Measurements from ENCODE around the gene DIAPH2.

Gene DIAPH2

GRCh38 chrX:96979766-96980165 lies 295.1 kb downstream of the DIAPH2 start:
- TF ChIP-seq CTCF (IDR thresholded peaks at IDR 0.05): no peak
- H3K27me3 Mint-ChIP-seq (ENCODE audit: low read depth, poor library complexity): no peaks in the 10 kb centered on the region
- H3K36me3 Mint-ChIP-seq (ENCODE audit: low read depth): no peaks in the 10 kb centered on the region
- H3K27ac Mint-ChIP-seq: no peak overlapping the region
- no peaks in the 10 kb centered on the region for H3K9me3 Mint-ChIP-seq
- H3K4me1 Mint-ChIP-seq: peaks cover 10% of the 10 kb centered on the region
- H3K4me3 Mint-ChIP-seq: no peak overlapping the region
- DNase-seq: peak; percentile 3

GRCh38 chrX:96982161-96982560 lies 297.5 kb downstream of the DIAPH2 start:
- TF ChIP-seq CTCF (IDR thresholded peaks at IDR 0.05): no peak
- Mint-ChIP-seq H3K4me3 (no peak overlapping the region), H3K27ac (no peak overlapping the region), H3K9me3 (no peaks in the 10 kb centered on the region), H3K27me3 (ENCODE audit: low read depth, poor library complexity) (no peaks in the 10 kb centered on the region), H3K36me3 (ENCODE audit: low read depth) (no peaks in the 10 kb centered on the region), H3K4me1 (peaks cover 10% of the 10 kb centered on the region)
- DNase-seq: no peak

GRCh38 chrX:96984538-96984937 lies 299.9 kb downstream of the DIAPH2 start:
- H3K9me3 Mint-ChIP-seq: no peaks in the 10 kb centered on the region
- H3K4me3 Mint-ChIP-seq: no peak overlapping the region
- TF ChIP-seq CTCF (IDR thresholded peaks at IDR 0.05): no peak
- no peaks in the 10 kb centered on the region for H3K27me3 Mint-ChIP-seq (ENCODE audit: low read depth, poor library complexity)
- no peak for DNase-seq
- peaks cover 6% of the 10 kb centered on the region for H3K4me1 Mint-ChIP-seq
- H3K36me3 Mint-ChIP-seq (ENCODE audit: low read depth): no peaks in the 10 kb centered on the region
- no peak overlapping the region for H3K27ac Mint-ChIP-seq

GRCh38 chrX:96985046-96985445 lies 300.4 kb downstream of the DIAPH2 start:
- Mint-ChIP-seq H3K27ac (no peak overlapping the region), H3K27me3 (ENCODE audit: low read depth, poor library complexity) (no peaks in the 10 kb centered on the region), H3K4me1 (peaks cover 3% of the 10 kb centered on the region), H3K36me3 (ENCODE audit: low read depth) (no peaks in the 10 kb centered on the region), H3K9me3 (no peaks in the 10 kb centered on the region), H3K4me3 (no peak overlapping the region)
- no peak for TF ChIP-seq CTCF (IDR thresholded peaks at IDR 0.05)
- no peak for DNase-seq

- Mint-ChIP-seq H3K36me3 (ENCODE audit: low read depth) (no peaks in the 10 kb centered on the region), H3K4me3 (no peak overlapping the region), H3K4me1 (peaks cover 6% of the 10 kb centered on the region), H3K9me3 (no peaks in the 10 kb centered on the region), H3K27me3 (ENCODE audit: low read depth, poor library complexity) (no peaks in the 10 kb centered on the region), H3K27ac (no peak overlapping the region)
- DNase-seq: no peak
- TF ChIP-seq CTCF (IDR thresholded peaks at IDR 0.05): no peak
Measured at GRCh38 chrX:96987228-96987627, 302.6 kb downstream of the DIAPH2 start.

- DNase-seq: no peak
- Mint-ChIP-seq H3K36me3 (ENCODE audit: low read depth) (no peaks in the 10 kb centered on the region), H3K27ac (no peak overlapping the region), H3K27me3 (ENCODE audit: low read depth, poor library complexity) (peaks cover 3% of the 10 kb centered on the region), H3K9me3 (no peaks in the 10 kb centered on the region), H3K4me3 (no peak overlapping the region), H3K4me1 (peaks cover 6% of the 10 kb centered on the region)
- no peak for TF ChIP-seq CTCF (IDR thresholded peaks at IDR 0.05)
Measured at GRCh38 chrX:96989830-96990571, 305.4 kb downstream of the DIAPH2 start.

All from nephron progenitor cell (in vitro differentiated cells).